Lower leg skin (tissue), 3 donors: ENCODE data around the gene GRIFIN.

Experiments
- CTCF ChIP-seq, 3 donors: fragments of 450-650 bp; IDR thresholded peaks; one replicate each; pipeline ENCODE4 v1.5.1; 2016; ENCODE audit warnings: antibody characterized with exemption in 3 of 3, mild to moderate bottlenecking in 3 of 3, moderate library complexity in 2 of 3
- POLR2A ChIP-seq, 2 donors: fragments of 450-650 bp; IDR thresholded peaks; one replicate each; pipeline ENCODE4 v1.6.1; 2016 to 2017; ENCODE audit warnings: antibody characterized with exemption in 2 of 2, mild to moderate bottlenecking in 1 of 2, moderate library complexity in 1 of 2

GRCh38 chr7:2475678-2476015, 551 bp downstream of the GRIFIN start:
- TF ChIP-seq CTCF (IDR thresholded peaks at IDR 0.05) = no peak
- no peak for TF ChIP-seq POLR2A (IDR thresholded peaks at IDR 0.05)
